ENCODE measurements around the gene TEX53.

Gene TEX53

GRCh38 chr9:114633438-114634089 lies 24.0 kb downstream of the TEX53 start:
- no peak for ATAC-seq (ENCODE audit: insufficient read depth, low read depth)
- no peak for DNase-seq
- Histone ChIP-seq H3K79me2 (ENCODE audit: insufficient read depth, low read length) (no peaks in the 10 kb centered on the region), H4K20me1 (ENCODE audit: insufficient read depth, low read length) (no peaks in the 10 kb centered on the region), H2AFZ (ENCODE audit: low read depth, low read length) (no peak overlapping the region), H3K4me1 (ENCODE audit: insufficient read depth, low read length) (no peaks in the 10 kb centered on the region), H3K4me2 (ENCODE audit: insufficient read depth, low read length) (no peak overlapping the region), H3K4me3 (ENCODE audit: low read depth in 1 of 2, low read length in 2 of 2) (no peak overlapping the region), H3K27me3 (ENCODE audit: insufficient read depth, low read length, poor library complexity) (no peaks in the 10 kb centered on the region), H3K9ac (ENCODE audit: low read depth, low read length) (no peak overlapping the region), H3K27ac (ENCODE audit: low read length) (no peak overlapping the region), H3K9me3 (ENCODE audit: insufficient read depth, low read length, severe bottlenecking) (no peaks in the 10 kb centered on the region), H3K36me3 (ENCODE audit: insufficient read depth, low read length) (peaks cover 86% of the 10 kb centered on the region)
- TF ChIP-seq CTCF (IDR thresholded peaks at IDR 0.05; ENCODE audit: borderline replicate concordance, extremely low read depth, low read length, poor library complexity, severe bottlenecking) (no peak), EZH2 (IDR thresholded peaks at IDR 0.05; ENCODE audit: borderline replicate concordance, low read depth, low read length, severe bottlenecking) (no peak)

- H3K27ac ChIP-seq (ENCODE audit: low read length): no peak overlapping the region
- no peaks in the 10 kb centered on the region for H3K79me2 ChIP-seq (ENCODE audit: insufficient read depth, low read length)
- peaks cover 2% of the 10 kb centered on the region; the same call in 1 of the 2 replicates for H4K20me1 ChIP-seq (ENCODE audit: insufficient read depth, low read length)
- no peak overlapping the region for H2AFZ ChIP-seq (ENCODE audit: low read depth, low read length)
- peaks cover 89% of the 10 kb centered on the region for H3K36me3 ChIP-seq (ENCODE audit: insufficient read depth, low read length)
- no peak overlapping the region for H3K4me2 ChIP-seq (ENCODE audit: insufficient read depth, low read length)
- H3K4me1 ChIP-seq (ENCODE audit: insufficient read depth, low read length): no peaks in the 10 kb centered on the region
- no peak for DNase-seq
- no peak overlapping the region for H3K4me3 ChIP-seq (ENCODE audit: low read depth in 1 of 2, low read length in 2 of 2)
- no peak for TF ChIP-seq CTCF (IDR thresholded peaks at IDR 0.05; ENCODE audit: borderline replicate concordance, extremely low read depth, low read length, poor library complexity, severe bottlenecking)
- no peak for TF ChIP-seq EZH2 (IDR thresholded peaks at IDR 0.05; ENCODE audit: borderline replicate concordance, low read depth, low read length, severe bottlenecking)
- H3K27me3 ChIP-seq (ENCODE audit: insufficient read depth, low read length, poor library complexity): no peaks in the 10 kb centered on the region
- H3K9me3 ChIP-seq (ENCODE audit: insufficient read depth, low read length, severe bottlenecking): no peaks in the 10 kb centered on the region
- no peak overlapping the region for H3K9ac ChIP-seq (ENCODE audit: low read depth, low read length)
- ATAC-seq (ENCODE audit: insufficient read depth, low read depth): no peak
Measured at GRCh38 chr9:114631166-114631565, 26.4 kb downstream of the TEX53 start.

GRCh38 chr9:114629563-114630090 lies 28.0 kb downstream of the TEX53 start:
- no peak for DNase-seq
- peaks cover 2% of the 10 kb centered on the region; the same call in 1 of the 2 replicates for H4K20me1 ChIP-seq (ENCODE audit: insufficient read depth, low read length)
- no peak overlapping the region for H2AFZ ChIP-seq (ENCODE audit: low read depth, low read length)
- H3K79me2 ChIP-seq (ENCODE audit: insufficient read depth, low read length): no peaks in the 10 kb centered on the region
- no peaks in the 10 kb centered on the region for H3K27me3 ChIP-seq (ENCODE audit: insufficient read depth, low read length, poor library complexity)
- H3K9ac ChIP-seq (ENCODE audit: low read depth, low read length): no peak overlapping the region
- no peak overlapping the region for H3K4me3 ChIP-seq (ENCODE audit: low read depth in 1 of 2, low read length in 2 of 2)
- no peak for ATAC-seq (ENCODE audit: insufficient read depth, low read depth)
- peaks cover 86% of the 10 kb centered on the region for H3K36me3 ChIP-seq (ENCODE audit: insufficient read depth, low read length)
- TF ChIP-seq EZH2 (IDR thresholded peaks at IDR 0.05; ENCODE audit: borderline replicate concordance, low read depth, low read length, severe bottlenecking) (no peak), CTCF (IDR thresholded peaks at IDR 0.05; ENCODE audit: borderline replicate concordance, extremely low read depth, low read length, poor library complexity, severe bottlenecking) (no peak)
- H3K4me2 ChIP-seq (ENCODE audit: insufficient read depth, low read length): no peak overlapping the region
- no peak overlapping the region for H3K27ac ChIP-seq (ENCODE audit: low read length)
- no peaks in the 10 kb centered on the region for H3K9me3 ChIP-seq (ENCODE audit: insufficient read depth, low read length, severe bottlenecking)
- no peaks in the 10 kb centered on the region for H3K4me1 ChIP-seq (ENCODE audit: insufficient read depth, low read length)
